Progenitor cell of endocrine pancreas (in vitro differentiated cells): ENCODE measurements around the gene BAK1. TPM values are rescaled to one million over a fixed set of nuclear protein-coding genes. Genes with fewer than 3 reads are reported as not detected.

ENCODE experiments used
- DNase-seq: peaks from one replicate; pipeline ENCODE4 v3.0.0; 2021; ENCODE audit warnings: low spot score; ENCODE audit not compliant: unreplicated experiment
- H3K27ac Mint-ChIP-seq: 2 replicates; pipeline ENCODE4 v1.8.0; 2021; ENCODE audit warnings: mild to moderate bottlenecking, moderate library complexity, mixed read lengths
- H3K27me3 Mint-ChIP-seq: 2 replicates; pipeline ENCODE4 v1.8.0; 2021; ENCODE audit warnings: mixed read lengths
- H3K36me3 Mint-ChIP-seq: 2 replicates; pipeline ENCODE4 v1.8.0; 2022; ENCODE audit warnings: mixed read lengths; ENCODE audit not compliant: insufficient read depth
- H3K4me1 Mint-ChIP-seq: 2 replicates; pipeline ENCODE4 v1.8.0; 2021; ENCODE audit warnings: low read depth, mixed read lengths
- H3K4me3 Mint-ChIP-seq: 2 replicates; pipeline ENCODE4 v1.8.0; 2021; ENCODE audit warnings: low read depth, mild to moderate bottlenecking, moderate library complexity, mixed read lengths
- H3K9me3 Mint-ChIP-seq: 2 replicates; pipeline ENCODE4 v1.8.0; 2021; ENCODE audit warnings: low read depth, mixed read lengths
- CTCF ChIP-seq: fragments of 200-600 bp; sonication (generic); IDR thresholded peaks from one replicate; pipeline ENCODE4 v1.5.0; 2021; ENCODE audit warnings: antibody characterized with exemption, mild to moderate bottlenecking; ENCODE audit not compliant: unreplicated experiment
- total RNA-seq: library from RNA; stranded (reverse); gene quantifications from 2 replicates; pipeline ENCODE4 v1.2.1, GENCODE V29; 2021

The BAK1 gene
- total RNA-seq, 1 donor from 2014 or later = 22.4 TPM

GRCh38 chr6:33610779-33611732 lies 31.0 kb upstream of the BAK1 start:
- Mint-ChIP-seq H3K27me3 (peaks cover 3% of the 10 kb centered on the region), H3K36me3 (no peaks in the 10 kb centered on the region), H3K4me3 (no peak overlapping the region), H3K9me3 (no peaks in the 10 kb centered on the region), H3K4me1 (peaks cover 23% of the 10 kb centered on the region), H3K27ac (peak overlapping the region; percentile 68)
- DNase-seq = no peak
- no peak for TF ChIP-seq CTCF

- Mint-ChIP-seq H3K27me3 (peaks cover 3% of the 10 kb centered on the region), H3K27ac (peak overlapping the region; percentile 51), H3K4me3 (no peak overlapping the region), H3K4me1 (peaks cover 23% of the 10 kb centered on the region), H3K36me3 (no peaks in the 10 kb centered on the region), H3K9me3 (peaks cover 4% of the 10 kb centered on the region)
- no peak for DNase-seq
- TF ChIP-seq CTCF = no peak
These were observed 30.0 kb upstream of the BAK1 start for GRCh38 chr6:33610067-33610466.

GRCh38 chr6:33609528-33609927 lies 29.5 kb upstream of the BAK1 start:
- Mint-ChIP-seq H3K9me3 (peaks cover 7% of the 10 kb centered on the region), H3K27me3 (peaks cover 3% of the 10 kb centered on the region), H3K4me1 (peaks cover 23% of the 10 kb centered on the region), H3K27ac (no peak overlapping the region), H3K36me3 (no peaks in the 10 kb centered on the region), H3K4me3 (no peak overlapping the region)
- DNase-seq = no peak
- TF ChIP-seq CTCF = no peak

GRCh38 chr6:33609019-33609418 lies 28.9 kb upstream of the BAK1 start:
- peaks cover 7% of the 10 kb centered on the region for H3K9me3 Mint-ChIP-seq
- no peak for TF ChIP-seq CTCF
- no peak for DNase-seq
- H3K4me3 Mint-ChIP-seq = no peak overlapping the region
- H3K36me3 Mint-ChIP-seq = no peaks in the 10 kb centered on the region
- no peak overlapping the region for H3K27ac Mint-ChIP-seq
- peaks cover 3% of the 10 kb centered on the region for H3K27me3 Mint-ChIP-seq
- peaks cover 23% of the 10 kb centered on the region for H3K4me1 Mint-ChIP-seq

- Mint-ChIP-seq H3K4me1 (peaks cover 22% of the 10 kb centered on the region), H3K36me3 (no peaks in the 10 kb centered on the region), H3K27ac (no peak overlapping the region), H3K27me3 (peaks cover 3% of the 10 kb centered on the region), H3K4me3 (no peak overlapping the region), H3K9me3 (peaks cover 7% of the 10 kb centered on the region)
- no peak for DNase-seq
- TF ChIP-seq CTCF = peak; percentile 8
These were observed 27.7 kb upstream of the BAK1 start for GRCh38 chr6:33607784-33608161.
